ENCODE measurements around the gene TUBG2.

Gene TUBG2

DNA sequence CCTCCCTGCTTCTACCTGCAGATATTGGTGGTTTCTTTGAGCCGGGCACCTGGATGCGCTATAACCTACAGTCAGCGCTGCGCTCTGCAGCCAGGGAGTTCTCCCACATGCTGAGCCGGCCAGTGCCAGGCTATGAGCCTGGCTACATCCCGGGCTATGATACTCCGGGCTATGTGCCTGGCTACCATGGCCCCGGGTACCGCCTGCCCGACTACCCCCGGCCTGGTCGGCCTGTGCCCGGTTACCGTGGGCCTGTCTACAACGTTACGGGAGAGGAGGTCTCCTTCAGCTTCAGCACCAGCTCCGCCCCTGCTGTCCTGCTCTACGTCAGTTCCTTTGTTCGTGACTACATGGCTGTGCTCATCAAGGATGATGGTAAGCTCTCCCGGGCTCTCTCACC is 36.4 kb downstream of the TUBG2 start:
- DNase-seq (ENCODE audit: low read depth in 2 of 2, low spot score in 1 of 2), result no peak

GRCh38 chr17:42697108-42697811 is 38.2 kb downstream of the TUBG2 start:
- DNase-seq (ENCODE audit: low read depth in 2 of 2, low spot score in 1 of 2), result no peak

GRCh38 chr17:42698736-42699414 is 39.8 kb downstream of the TUBG2 start:
- DNase-seq (ENCODE audit: low read depth in 2 of 2, low spot score in 1 of 2), result no peak

DNA sequence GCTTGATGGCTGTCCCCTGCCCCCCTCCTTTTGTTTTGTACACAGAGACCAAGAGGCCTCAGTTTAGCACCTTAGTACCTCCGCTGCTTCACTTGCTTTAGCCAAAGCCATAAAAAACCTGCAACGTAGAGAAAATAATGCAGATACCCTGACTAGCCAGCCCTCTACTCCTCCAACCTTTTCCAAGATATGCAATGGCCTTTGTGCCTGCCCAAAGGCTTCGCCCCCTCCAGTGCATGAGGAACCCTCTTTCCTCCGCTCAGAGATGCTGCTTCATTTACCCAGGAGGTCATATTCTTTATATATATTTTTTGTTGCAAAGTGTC is 40.3 kb downstream of the TUBG2 start:
- no peak for DNase-seq (ENCODE audit: low read depth in 2 of 2, low spot score in 1 of 2)

- DNase-seq (ENCODE audit: low read depth in 2 of 2, low spot score in 1 of 2), result no peak
Observed at GRCh38 chr17:42700586-42701289, 41.7 kb downstream of the TUBG2 start.

DNA sequence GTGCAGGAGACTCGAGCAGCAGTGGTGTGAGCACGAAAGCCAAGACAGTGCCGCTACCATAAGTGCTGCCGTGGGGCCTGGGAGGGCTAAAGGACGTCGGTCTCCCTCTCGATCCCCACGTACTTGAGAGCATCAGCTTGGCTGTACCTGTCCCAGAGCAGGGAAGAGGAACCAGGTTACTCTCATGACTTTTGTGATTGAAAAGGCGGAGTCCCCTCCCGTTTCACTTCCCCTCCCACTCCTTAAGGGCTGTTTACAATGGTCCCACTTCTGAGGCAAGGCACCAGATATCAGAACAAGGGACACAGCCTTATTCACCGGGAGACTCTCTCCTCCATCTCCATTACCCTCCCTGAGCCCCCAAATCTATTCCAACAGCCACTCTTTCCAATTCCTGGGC is 43.4 kb downstream of the TUBG2 start:
- DNase-seq (ENCODE audit: low read depth in 2 of 2, low spot score in 1 of 2), result no peak

DNA sequence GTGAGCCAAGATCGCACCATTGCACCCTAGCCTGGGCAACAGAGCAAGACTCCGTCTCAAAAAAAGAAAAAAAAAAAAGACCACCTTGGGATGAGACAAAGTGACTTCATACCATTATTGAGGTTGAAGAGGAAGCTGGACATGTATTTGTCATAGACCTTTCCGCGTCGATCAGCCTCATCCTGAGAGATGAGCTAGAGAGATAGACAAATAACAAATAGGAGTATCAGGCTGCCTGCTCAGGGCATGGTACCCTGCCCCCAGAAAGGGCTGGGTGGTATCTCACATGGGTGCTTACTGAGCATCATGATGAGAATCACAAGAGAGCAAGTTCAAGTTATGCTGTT is 45.4 kb downstream of the TUBG2 start:
- no peak for DNase-seq (ENCODE audit: low read depth in 2 of 2, low spot score in 1 of 2)

- DNase-seq (ENCODE audit: low read depth in 2 of 2, low spot score in 1 of 2), result no peak
Observed at GRCh38 chr17:42704837-42705494, 45.9 kb downstream of the TUBG2 start.

GRCh38 chr17:42706732-42707131 is 47.6 kb downstream of the TUBG2 start:
- peak in 1 of 2 donors; percentile 17 for DNase-seq (ENCODE audit: low read depth in 2 of 2, low spot score in 1 of 2)

DNA sequence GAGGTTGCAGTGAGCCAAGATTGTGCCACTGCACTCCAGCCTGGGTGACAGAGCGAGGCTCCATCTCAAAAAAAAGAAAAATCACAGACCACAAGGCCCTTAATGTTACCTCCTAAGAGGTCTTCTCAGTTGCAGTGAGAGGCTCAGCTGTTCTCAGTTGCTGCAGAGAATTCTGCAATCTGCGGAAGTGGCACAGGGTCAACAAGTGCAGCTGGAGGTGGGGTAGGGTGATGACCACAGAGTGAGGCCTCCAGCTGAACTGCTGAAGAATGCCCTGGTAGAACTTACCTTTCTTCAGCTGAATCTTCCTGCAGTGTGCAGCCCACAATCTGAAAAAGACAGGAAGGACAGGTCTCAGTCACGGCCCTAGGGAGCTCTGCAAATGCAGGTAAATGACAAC is 49.5 kb downstream of the TUBG2 start:
- DNase-seq (ENCODE audit: low read depth in 2 of 2, low spot score in 1 of 2), result no peak

DNA sequence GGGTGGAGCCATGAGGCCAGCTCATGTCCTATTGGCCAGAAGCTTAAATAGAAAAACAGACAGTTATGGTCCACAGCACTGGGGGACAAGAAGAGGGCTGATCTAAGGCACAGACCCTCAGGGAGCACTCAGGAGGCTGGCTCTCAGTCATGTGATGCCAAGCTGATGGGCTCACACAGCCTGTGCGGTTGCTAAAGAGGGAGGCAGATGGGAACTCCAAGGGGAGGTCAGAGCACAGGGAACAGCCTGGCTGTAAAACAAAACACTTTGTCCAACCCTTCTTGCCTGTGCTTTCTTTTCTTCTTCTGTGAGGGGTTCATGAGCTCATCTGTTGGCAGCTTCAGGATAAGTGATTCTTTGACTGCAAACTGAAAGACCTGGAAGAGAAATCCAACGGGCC is 50.5 kb downstream of the TUBG2 start:
- no peak for DNase-seq (ENCODE audit: low read depth in 2 of 2, low spot score in 1 of 2)

Data from stimulated activated CD8-positive, alpha-beta memory T cell treated with anti-CD3 and anti-CD28 coated beads, Interleukin-4, amount 100 ng/mL, for 1 hour (primary cell).